K562 treated with DMSO at 1 percent for 24 hours (cell line): ENCODE measurements around the gene CARD9. TPM values are rescaled to one million over a fixed set of nuclear protein-coding genes. Genes with fewer than 3 reads are reported as not detected.

Experiments
- total RNA-seq: library from RNA; unstranded; fragments of 300-600 nt; gene quantifications from 2 replicates; pipeline ENCODE4 v1.2.3, GENCODE V29; 2022; ENCODE audit warnings: low read depth; ENCODE audit not compliant: insufficient read depth

CARD9 gene, protein sequence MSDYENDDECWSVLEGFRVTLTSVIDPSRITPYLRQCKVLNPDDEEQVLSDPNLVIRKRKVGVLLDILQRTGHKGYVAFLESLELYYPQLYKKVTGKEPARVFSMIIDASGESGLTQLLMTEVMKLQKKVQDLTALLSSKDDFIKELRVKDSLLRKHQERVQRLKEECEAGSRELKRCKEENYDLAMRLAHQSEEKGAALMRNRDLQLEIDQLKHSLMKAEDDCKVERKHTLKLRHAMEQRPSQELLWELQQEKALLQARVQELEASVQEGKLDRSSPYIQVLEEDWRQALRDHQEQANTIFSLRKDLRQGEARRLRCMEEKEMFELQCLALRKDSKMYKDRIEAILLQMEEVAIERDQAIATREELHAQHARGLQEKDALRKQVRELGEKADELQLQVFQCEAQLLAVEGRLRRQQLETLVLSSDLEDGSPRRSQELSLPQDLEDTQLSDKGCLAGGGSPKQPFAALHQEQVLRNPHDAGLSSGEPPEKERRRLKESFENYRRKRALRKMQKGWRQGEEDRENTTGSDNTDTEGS
- 17.8 and 22.3 TPM in 2 replicates for total RNA-seq

DNA sequence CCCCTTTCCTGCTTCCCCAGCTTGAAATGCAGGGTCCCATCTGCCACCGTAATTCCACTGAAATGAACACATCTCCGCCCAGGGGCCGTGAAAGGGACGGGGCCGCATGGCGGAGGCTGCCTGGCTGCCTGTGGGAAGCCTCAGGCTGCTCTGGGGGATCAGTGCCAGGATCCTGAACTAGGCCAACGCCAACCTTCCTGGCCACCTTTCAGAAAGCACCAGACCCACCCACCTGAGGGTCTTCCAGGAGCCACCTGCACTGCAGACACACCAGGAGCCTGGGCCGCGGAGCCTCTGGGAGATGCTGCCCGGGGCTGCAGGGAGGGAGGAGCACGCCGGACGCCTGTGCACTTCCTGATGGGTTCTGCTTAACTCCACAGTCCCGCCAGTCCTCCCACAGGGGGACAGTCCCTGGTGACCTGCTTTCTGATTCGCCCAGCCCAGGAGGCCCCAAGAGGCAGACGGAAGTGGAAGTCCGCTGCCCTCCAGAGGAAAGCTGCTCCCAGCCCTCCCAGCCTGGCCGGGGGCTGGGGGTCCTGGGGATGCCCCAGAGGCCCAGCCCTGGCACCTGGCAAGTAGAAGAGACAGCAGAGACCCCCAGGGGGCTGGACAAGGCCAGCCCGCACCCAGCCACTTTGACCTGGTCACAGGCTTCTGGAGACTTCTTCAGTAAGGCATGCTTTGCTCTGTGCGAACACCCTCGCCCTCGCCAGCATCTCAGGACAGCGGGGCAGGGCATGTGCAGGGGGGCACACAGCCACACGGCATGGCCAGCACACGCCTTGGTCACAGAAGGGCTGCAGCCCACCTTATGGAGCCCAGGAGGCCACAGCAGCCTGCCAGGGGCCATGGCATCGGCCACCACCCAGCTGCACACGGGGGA is at the start of gene CARD9:
TSS of gene CARD9 (minus strand) at position 370 of the 883 bp plus-strand sequence. CDS start 1,591 bp downstream, outside the sequence.

DNA sequence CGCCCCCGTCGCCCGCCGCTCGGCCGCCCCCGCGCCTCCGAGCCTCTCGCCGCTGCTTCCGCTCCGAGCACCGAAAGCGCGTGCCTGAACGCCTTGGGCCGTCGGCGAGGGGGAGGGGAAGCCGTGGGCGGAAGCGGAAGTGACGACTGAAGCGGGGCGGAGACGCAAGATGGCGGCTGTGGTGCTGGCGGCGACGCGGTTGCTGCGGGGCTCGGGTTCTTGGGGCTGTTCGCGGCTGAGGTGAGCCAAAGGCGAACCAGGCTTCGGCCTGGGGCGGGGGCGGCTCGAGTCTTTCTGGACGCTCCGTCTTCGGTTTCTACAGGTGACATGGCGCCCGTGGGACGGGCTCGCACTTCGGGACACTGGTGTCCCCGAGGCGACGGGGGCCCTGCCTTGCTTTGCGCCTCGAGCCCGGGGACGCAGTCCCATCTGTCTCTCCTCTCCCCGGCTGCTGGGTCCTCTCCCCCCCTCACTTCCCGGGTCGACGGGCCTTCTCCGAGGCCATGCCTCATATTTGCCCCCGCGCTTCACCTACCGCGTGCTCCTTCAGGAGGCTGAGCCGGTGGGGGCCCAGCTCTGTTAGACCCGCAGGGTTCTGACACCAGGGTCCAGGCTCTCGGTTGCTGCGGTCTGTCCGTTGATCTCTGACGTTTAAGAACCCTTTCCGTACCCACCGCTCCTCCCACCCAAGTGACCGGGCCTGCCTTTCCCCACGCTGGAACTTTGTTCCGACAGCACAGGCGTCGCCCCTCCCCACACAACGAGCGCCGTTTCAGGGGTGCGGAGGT is 37.2 kb upstream of the CARD9 start, which contains the start of the genes ENTR1 and PMPCA:
TSS of gene ENTR1 (minus strand) at position 115 of the 788 bp plus-strand sequence. CDS start 217 bp downstream, outside the sequence.
TSS of gene PMPCA (plus strand) at position 159 of the 788 bp plus-strand sequence. CDS start at position 170, 11 bp downstream.

DNA sequence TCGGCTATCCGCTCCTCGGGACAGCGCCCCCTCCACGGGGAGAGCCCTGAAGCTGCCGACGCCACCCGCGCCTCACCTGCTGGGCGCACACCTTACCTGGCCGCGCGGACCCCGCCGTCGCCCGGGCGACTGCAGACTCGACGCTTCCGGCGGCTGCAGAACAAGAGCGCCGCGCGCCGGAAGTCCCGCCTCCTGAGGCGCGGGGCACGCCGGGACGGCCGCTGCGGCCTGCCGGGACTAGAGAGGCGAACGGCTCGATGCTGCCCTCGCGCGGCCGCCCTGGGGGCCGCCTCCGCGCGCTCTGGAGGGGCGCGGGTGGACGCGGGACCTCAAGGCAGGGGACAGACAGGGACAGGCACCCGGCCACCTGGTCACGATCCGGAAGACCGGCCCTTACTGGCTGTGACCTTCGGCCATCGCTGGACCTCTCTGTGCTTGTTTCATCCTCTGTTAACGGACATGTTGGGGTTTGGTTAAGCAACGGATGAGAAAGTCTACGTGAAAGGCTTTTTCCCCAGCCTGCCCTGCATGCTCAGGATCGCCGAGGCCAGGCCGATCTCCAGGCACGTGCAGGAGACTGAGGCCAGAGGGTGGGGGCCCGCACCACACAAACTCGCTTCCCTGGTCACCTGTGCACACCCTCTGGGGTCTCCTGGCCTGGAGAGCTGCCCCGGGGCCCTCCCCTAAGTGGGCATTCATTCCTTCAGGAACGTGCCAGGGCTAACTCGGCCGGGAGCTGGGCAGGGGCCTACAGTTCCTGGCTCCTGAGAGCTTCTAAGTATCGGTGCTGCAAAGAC is 26.8 kb upstream of the CARD9 start, which contains the start of gene SNAPC4:
TSS of gene SNAPC4 (minus strand) at position 133 of the 797 bp plus-strand sequence. CDS start 1,742 bp downstream, outside the sequence.

DNA sequence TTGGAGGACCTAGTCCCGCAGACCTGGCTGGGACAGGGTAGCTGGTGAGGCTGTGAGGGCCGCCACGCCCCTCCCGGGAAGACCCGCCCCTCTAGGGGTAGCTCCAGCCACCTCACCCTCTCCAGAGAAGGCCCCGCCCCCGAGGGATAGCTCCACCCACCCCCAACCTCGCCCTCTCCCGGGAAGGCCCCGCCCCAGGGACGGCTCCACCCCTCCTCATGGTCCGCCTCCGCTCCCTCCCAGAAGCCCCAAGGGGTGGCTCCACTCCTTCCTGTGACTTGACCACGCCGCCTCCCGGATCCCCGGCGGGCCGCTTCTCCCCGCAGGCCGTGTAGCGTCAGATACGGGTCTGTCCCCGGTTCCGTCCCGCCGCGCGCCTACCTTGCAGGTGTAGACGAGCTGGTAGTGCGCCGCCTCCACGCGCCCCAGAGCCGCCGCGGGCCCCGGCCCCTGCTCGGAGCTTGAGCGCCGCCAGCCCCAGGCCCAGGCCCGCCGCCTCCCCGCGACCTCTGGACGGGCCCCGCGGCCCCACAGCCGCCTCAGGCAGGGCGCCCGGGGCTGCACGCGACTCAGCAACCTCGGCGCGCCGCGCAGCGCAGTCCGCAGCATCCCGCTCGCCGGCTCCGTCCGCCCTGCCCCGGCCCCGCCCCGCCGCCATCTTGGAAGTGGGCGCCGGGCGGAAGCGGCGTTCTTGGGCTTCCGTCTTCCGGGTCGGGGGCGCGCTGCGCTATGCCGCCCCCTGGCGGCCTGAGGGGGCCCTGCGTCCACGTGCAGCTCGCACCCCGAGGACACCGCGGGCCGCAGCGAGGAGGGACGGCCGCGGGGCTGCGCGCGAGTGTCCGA is 10.1 kb downstream of the CARD9 start, which contains the start of gene DNLZ:
TSS of gene DNLZ (minus strand) at position 639 of the 843 bp plus-strand sequence. CDS start at position 609, 30 bp downstream.

DNA sequence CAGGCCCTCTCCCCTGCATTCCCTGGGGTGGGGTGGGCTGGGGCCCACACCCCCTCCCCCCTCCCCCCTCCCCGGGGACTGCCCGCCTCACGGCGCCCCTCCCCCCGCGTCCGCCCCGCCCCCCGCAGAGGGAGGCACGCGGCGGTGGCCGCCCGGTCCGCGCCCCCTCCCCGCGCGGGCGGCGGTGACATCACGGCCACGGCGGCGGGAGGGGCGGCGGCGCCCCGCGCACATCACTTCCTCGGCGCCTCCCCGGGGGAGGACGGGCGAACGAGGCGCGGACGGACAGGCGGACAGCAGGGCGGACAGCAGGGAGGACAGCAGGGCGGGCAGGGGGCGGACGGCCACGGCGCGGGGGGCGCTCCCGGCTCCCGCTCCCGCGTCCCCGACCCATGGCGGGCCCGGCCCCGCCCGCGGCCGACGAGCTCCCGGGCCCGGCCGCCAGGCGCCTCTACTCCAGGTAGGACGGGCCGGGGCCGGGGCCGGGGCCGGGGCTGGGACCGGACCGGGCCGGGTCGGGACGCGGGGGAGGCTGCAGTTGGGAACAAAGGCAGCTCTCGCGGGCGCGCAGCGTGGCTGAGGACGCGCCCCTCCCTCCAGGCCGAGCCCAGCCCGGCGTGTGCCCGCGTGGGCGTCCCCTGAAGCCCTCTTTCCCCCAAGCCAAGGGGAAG is 46.0 kb downstream of the CARD9 start, which contains the start of gene GPSM1:
TSS of gene GPSM1 (plus strand) at position 236 of the 671 bp plus-strand sequence. CDS start at position 393, 157 bp downstream.

Other genes starting within 250 kb of the CARD9 start
- not detected in 2 replicates for gene LHX3, start 168.5 kb downstream of the CARD9 start, total RNA-seq
- gene QSOX2, start 127.9 kb downstream of the CARD9 start, total RNA-seq, result 14.6 and 14.9 TPM in 2 replicates
- 0.08 TPM in 1 of 2 replicates, not detected in the other for gene CCDC187, start 69.6 kb downstream of the CARD9 start, total RNA-seq
- 18.8 and 19.4 TPM in 2 replicates for gene GPSM1, start 46.1 kb downstream of the CARD9 start, total RNA-seq
- gene DNLZ, start 9.9 kb downstream of the CARD9 start, total RNA-seq, result 23.4 and 26.0 TPM in 2 replicates
- 10.4 and 10.8 TPM in 2 replicates for gene SNAPC4, start 26.5 kb upstream of the CARD9 start, total RNA-seq
- gene ENTR1, start 36.9 kb upstream of the CARD9 start, total RNA-seq, result 39.8 and 47.3 TPM in 2 replicates
- 68.8 and 70.7 TPM in 2 replicates for gene PMPCA, start 37.0 kb upstream of the CARD9 start, total RNA-seq
- 14.4 TPM in 2 replicates for gene INPP5E, start 66.2 kb upstream of the CARD9 start, total RNA-seq
- 54.0 and 55.0 TPM in 2 replicates for gene SEC16A, start 109.4 kb upstream of the CARD9 start, total RNA-seq
- 21.4 and 22.9 TPM in 2 replicates for gene NOTCH1, start 172.4 kb upstream of the CARD9 start, total RNA-seq